Ectodermal cell (in vitro differentiated cells): ENCODE data around the gene NOP10. TPM values are rescaled to one million over a fixed set of nuclear protein-coding genes. Genes with fewer than 3 reads are reported as not detected.
"Not testable (repeated sequence)": the region's sequence is repeated elsewhere in the genome, so short reads cannot be mapped to it uniquely, and the experiment has no call there.

Source experiments
- H3K27ac ChIP-seq: 2 replicates; pipeline ENCODE4 v1.7.0; 2013; ENCODE audit warnings: mild to moderate bottlenecking, low read depth, low read length; ENCODE audit not compliant: insufficient read depth, poor library complexity, severe bottlenecking
- H3K27me3 ChIP-seq: 2 replicates; pipeline ENCODE4 v1.7.0; 2013; ENCODE audit warnings: mild to moderate bottlenecking, low read length; ENCODE audit not compliant: insufficient read depth, control insufficient read depth, poor library complexity, severe bottlenecking
- H3K36me3 ChIP-seq: one replicate; pipeline ENCODE4 v1.7.0; 2013; ENCODE audit warnings: low read length; ENCODE audit not compliant: control insufficient read depth, insufficient read depth
- H3K4me1 ChIP-seq: one replicate; pipeline ENCODE4 v1.7.0; 2013; ENCODE audit warnings: low read length; ENCODE audit not compliant: control insufficient read depth, insufficient read depth
- H3K4me3 ChIP-seq: 2 replicates; pipeline ENCODE4 v1.7.0; 2013; ENCODE audit warnings: low read depth, low read length, control low read depth; ENCODE audit not compliant: insufficient read depth
- H3K9me3 ChIP-seq: 2 replicates; pipeline ENCODE4 v1.7.0; 2013; ENCODE audit warnings: mild to moderate bottlenecking, low read length, moderate library complexity; ENCODE audit not compliant: control insufficient read depth
- WGBS, 2 experiments: methylation state at CpG; one replicate each; pipeline ENCODE4 v1.1.7; 2013; ENCODE audit warnings: missing lambda C conversion rate in 2 of 2; 5-methylcytosine and 5-hydroxymethylcytosine counted together
- polyA plus RNA-seq, 4 experiments: library from polyadenylated mRNA; stranded (reverse); fragments of 50-300 nt; gene quantifications; one replicate each; pipeline ENCODE4 v1.2.3, GENCODE V29; 2013

NOP10 gene
- 201 TPM for polyA plus RNA-seq (2013, experiment 1 of 4)
- polyA plus RNA-seq (2013, experiment 2 of 4) = 192 TPM
- 199 TPM for polyA plus RNA-seq (2013, experiment 3 of 4)
- polyA plus RNA-seq (2013, experiment 4 of 4) = 221 TPM

GRCh38 chr15:34342737-34343575, at the start of gene NOP10, which contains the start of gene NUTM1:
TSS of gene NOP10 (minus strand) at chr15:34343136. CDS start at chr15:34343073, 63 bp downstream.
TSS of gene NUTM1 (plus strand) at chr15:34343315. CDS start at chr15:34343697, 382 bp downstream.
- Histone ChIP-seq H3K4me1 (no peaks in the 10 kb centered on the region), H3K27ac (peak within 1 kb of the TSS; percentile 60), H3K4me3 (peak within 1 kb of the TSS; percentile 84), H3K36me3 (peaks cover 8% of the 10 kb centered on the region), H3K27me3 (no peaks in the 10 kb centered on the region), H3K9me3 (no peaks in the 10 kb centered on the region)
- 1% methylated on average over 38 of the region's 38 CpGs for WGBS, 2 experiments

GRCh38 chr15:34389594-34390086, 46.7 kb upstream of the NOP10 start:
- H3K36me3 ChIP-seq, H3K27me3 ChIP-seq, H3K4me3 ChIP-seq, H3K27ac ChIP-seq, H3K4me1 ChIP-seq, H3K9me3 ChIP-seq: not testable (repeated sequence)
- no CpG with 5 or more reads among the region's 16 CpGs for WGBS, 2 experiments

GRCh38 chr15:34381829-34382521, 39.0 kb upstream of the NOP10 start:
- H3K4me3 ChIP-seq, H3K27me3 ChIP-seq, H3K4me1 ChIP-seq, H3K36me3 ChIP-seq, H3K9me3 ChIP-seq, H3K27ac ChIP-seq: not testable (repeated sequence)
- no CpG with 5 or more reads among the region's 19 CpGs for WGBS, 2 experiments

GRCh38 chr15:34380491-34380890, 37.6 kb upstream of the NOP10 start:
- 93 to 94% methylated on average over 3 of the region's 4 CpGs for WGBS, 2 experiments
- H3K9me3 ChIP-seq, H3K27ac ChIP-seq, H3K4me1 ChIP-seq, H3K4me3 ChIP-seq, H3K27me3 ChIP-seq, H3K36me3 ChIP-seq: not testable (repeated sequence)

- H3K4me1 ChIP-seq = no peaks in the 10 kb centered on the region
- no peaks in the 10 kb centered on the region for H3K36me3 ChIP-seq
- H3K27ac ChIP-seq = no peak overlapping the region
- H3K27me3 ChIP-seq = no peaks in the 10 kb centered on the region
- H3K4me3 ChIP-seq = no peak overlapping the region
- H3K9me3 ChIP-seq = no peaks in the 10 kb centered on the region
- WGBS, 2 experiments = 93% methylated on average over 2 of the region's 2 CpGs
Observed at GRCh38 chr15:34376856-34377255, 33.9 kb upstream of the NOP10 start.

- H3K27ac ChIP-seq, H3K27me3 ChIP-seq, H3K4me3 ChIP-seq, H3K4me1 ChIP-seq, H3K36me3 ChIP-seq, H3K9me3 ChIP-seq: not testable (repeated sequence)
- WGBS, 2 experiments = 71 to 91% methylated on average over 2 of the region's 2 CpGs
Observed at GRCh38 chr15:34375541-34375940, 32.6 kb upstream of the NOP10 start.

GRCh38 chr15:34374816-34375215, 31.9 kb upstream of the NOP10 start:
- Histone ChIP-seq H3K9me3 (no peaks in the 10 kb centered on the region), H3K36me3 (no peaks in the 10 kb centered on the region), H3K4me1 (no peaks in the 10 kb centered on the region), H3K4me3 (no peak overlapping the region), H3K27ac (no peak overlapping the region), H3K27me3 (no peaks in the 10 kb centered on the region)
- no CpG with 5 or more reads among the region's 2 CpGs for WGBS, 2 experiments

GRCh38 chr15:34373951-34374350, 31.0 kb upstream of the NOP10 start:
- Histone ChIP-seq H3K4me1 (no peaks in the 10 kb centered on the region), H3K36me3 (no peaks in the 10 kb centered on the region), H3K27me3 (no peaks in the 10 kb centered on the region), H3K27ac (no peak overlapping the region), H3K4me3 (no peak overlapping the region), H3K9me3 (no peaks in the 10 kb centered on the region)
- WGBS, 2 experiments = 96 to 97% methylated on average over 8 of the region's 8 CpGs

- Histone ChIP-seq H3K9me3 (no peaks in the 10 kb centered on the region), H3K4me3 (no peak overlapping the region), H3K4me1 (peaks cover 10% of the 10 kb centered on the region), H3K27me3 (no peaks in the 10 kb centered on the region), H3K36me3 (no peaks in the 10 kb centered on the region), H3K27ac (no peak overlapping the region)
- 42 to 44% methylated on average over 2 of the region's 2 CpGs for WGBS, 2 experiments
Observed at GRCh38 chr15:34370643-34371042, 27.7 kb upstream of the NOP10 start.

- 86 to 89% methylated on average over 2 of the region's 2 CpGs for WGBS, 2 experiments
- no peaks in the 10 kb centered on the region for H3K36me3 ChIP-seq
- H3K27ac ChIP-seq = no peak overlapping the region
- no peaks in the 10 kb centered on the region for H3K27me3 ChIP-seq
- H3K4me1 ChIP-seq = peaks cover 15% of the 10 kb centered on the region
- H3K4me3 ChIP-seq = no peak overlapping the region
- no peaks in the 10 kb centered on the region for H3K9me3 ChIP-seq
Observed at GRCh38 chr15:34370129-34370528, 27.2 kb upstream of the NOP10 start.
